Nephron (organoid): ENCODE data around the gene FXYD6.

ENCODE experiments used
- H3K27ac Mint-ChIP-seq, 3 experiments: 2 replicates each; pipeline ENCODE4 v1.8.0; 2020; ENCODE audit warnings: mixed read lengths in 3 of 3, mild to moderate bottlenecking in 2 of 3, moderate library complexity in 1 of 3
- H3K27me3 Mint-ChIP-seq: 2 replicates; pipeline ENCODE4 v1.8.0; 2021; ENCODE audit warnings: low read depth, mild to moderate bottlenecking, moderate library complexity, mixed read lengths
- H3K36me3 Mint-ChIP-seq: 2 replicates; pipeline ENCODE4 v1.8.0; 2020; ENCODE audit warnings: low read depth, mixed read lengths
- H3K4me1 Mint-ChIP-seq: 2 replicates; pipeline ENCODE4 v1.8.0; 2020; ENCODE audit warnings: mixed read lengths
- H3K4me3 Mint-ChIP-seq, 3 experiments: 2 replicates each; pipeline ENCODE4 v1.8.0; 2020; ENCODE audit warnings: mild to moderate bottlenecking in 3 of 3, mixed read lengths in 3 of 3, moderate library complexity in 2 of 3
- H3K9me3 Mint-ChIP-seq: 2 replicates; pipeline ENCODE4 v1.8.0; 2020; ENCODE audit warnings: mixed read lengths
- CTCF ChIP-seq, 3 experiments: fragments of 200-600 bp; sonication (generic); IDR thresholded peaks; one replicate each; pipeline ENCODE4 v1.5.0; 2021; ENCODE audit warnings: antibody characterized with exemption in 3 of 3; ENCODE audit not compliant: unreplicated experiment in 3 of 3

The FXYD6 gene

GRCh38 chr11:117838901-117839300 lies 37.6 kb downstream of the FXYD6 start:
- H3K4me3 Mint-ChIP-seq: no peak overlapping the region
- peaks cover 6% of the 10 kb centered on the region for H3K4me1 Mint-ChIP-seq
- TF ChIP-seq CTCF (IDR thresholded peaks at IDR 0.05; ENCODE audit: unreplicated experiment in 3 of 3): no peak
- no peaks in the 10 kb centered on the region for H3K9me3 Mint-ChIP-seq
- H3K27me3 Mint-ChIP-seq: no peaks in the 10 kb centered on the region
- peaks cover 8% of the 10 kb centered on the region for H3K36me3 Mint-ChIP-seq
- no peak overlapping the region for H3K27ac Mint-ChIP-seq

- Mint-ChIP-seq H3K9me3 (no peaks in the 10 kb centered on the region), H3K36me3 (peaks cover 8% of the 10 kb centered on the region), H3K27me3 (no peaks in the 10 kb centered on the region), H3K4me3 (no peak overlapping the region), H3K4me1 (peaks cover 16% of the 10 kb centered on the region), H3K27ac (peak overlapping the region in 1 of 3 experiments; percentile 92)
- no peak for TF ChIP-seq CTCF (IDR thresholded peaks at IDR 0.05; ENCODE audit: unreplicated experiment in 3 of 3)
Measured at GRCh38 chr11:117837791-117838190, 38.7 kb downstream of the FXYD6 start.

GRCh38 chr11:117837070-117837776 lies 39.2 kb downstream of the FXYD6 start:
- Mint-ChIP-seq H3K9me3 (no peaks in the 10 kb centered on the region), H3K4me3 (no peak overlapping the region), H3K36me3 (peaks cover 8% of the 10 kb centered on the region), H3K4me1 (peaks cover 21% of the 10 kb centered on the region), H3K27me3 (no peaks in the 10 kb centered on the region), H3K27ac (peak overlapping the region in 1 of 3 experiments; percentile 92)
- no peak for TF ChIP-seq CTCF (IDR thresholded peaks at IDR 0.05; ENCODE audit: unreplicated experiment in 3 of 3)

DNA sequence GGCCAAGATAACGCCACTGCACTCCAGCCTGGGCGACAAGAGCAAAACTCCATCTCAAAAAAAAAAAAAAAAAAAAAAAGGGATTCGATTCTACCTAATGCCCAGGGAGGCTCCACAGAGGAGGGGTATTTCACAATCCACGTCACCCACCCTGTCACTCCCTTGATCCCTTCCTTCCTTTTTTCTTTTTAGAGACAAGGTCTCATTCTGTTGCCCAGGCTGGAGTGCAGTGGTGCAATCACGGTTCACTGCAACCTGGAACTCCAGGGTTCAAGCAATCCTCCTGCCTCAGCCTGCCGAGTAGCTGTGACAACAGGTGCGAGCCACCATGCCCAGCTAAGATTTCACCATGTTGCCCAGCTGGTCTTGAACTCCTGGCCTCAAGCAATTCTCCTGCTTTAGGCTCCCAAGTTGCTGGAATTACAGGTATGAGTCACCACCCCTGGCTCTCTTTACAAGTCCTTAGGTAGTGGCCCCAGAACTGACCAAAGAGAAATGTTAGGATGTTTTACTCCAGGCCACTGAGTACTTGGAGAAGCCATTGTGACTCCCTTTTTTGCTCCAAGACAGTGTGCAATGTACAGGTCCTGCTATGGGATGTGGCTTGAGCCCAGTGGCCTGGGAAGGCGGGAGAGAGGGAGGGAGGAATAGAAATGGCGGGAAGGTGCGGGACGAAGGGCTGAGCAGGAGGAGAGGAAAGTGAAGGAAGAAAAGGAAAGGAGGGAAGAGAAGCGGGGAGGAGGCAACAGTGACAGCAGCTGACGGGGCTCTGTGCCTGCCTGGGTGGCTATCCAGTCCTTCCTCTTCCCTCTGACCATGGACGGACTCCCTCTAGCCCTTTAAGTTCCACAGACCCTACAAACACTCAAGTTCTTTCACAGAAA lies 40.1 kb downstream of the FXYD6 start:
- Mint-ChIP-seq H3K9me3 (no peaks in the 10 kb centered on the region), H3K4me1 (peaks cover 25% of the 10 kb centered on the region), H3K27me3 (no peaks in the 10 kb centered on the region), H3K4me3 (no peak overlapping the region), H3K36me3 (peaks cover 5% of the 10 kb centered on the region), H3K27ac (peak overlapping the region in 1 of 3 experiments; percentile 92)
- no peak for TF ChIP-seq CTCF (IDR thresholded peaks at IDR 0.05; ENCODE audit: unreplicated experiment in 3 of 3)

- Mint-ChIP-seq H3K27ac (no peak overlapping the region), H3K4me3 (no peak overlapping the region), H3K36me3 (peaks cover 4% of the 10 kb centered on the region), H3K9me3 (no peaks in the 10 kb centered on the region), H3K27me3 (peaks cover 3% of the 10 kb centered on the region), H3K4me1 (peaks cover 28% of the 10 kb centered on the region)
- no peak for TF ChIP-seq CTCF (IDR thresholded peaks at IDR 0.05; ENCODE audit: unreplicated experiment in 3 of 3)
Measured at GRCh38 chr11:117835576-117835975, 40.9 kb downstream of the FXYD6 start.
